Activated T-helper 2 cell treated with anti-CD3 and anti-CD28 coated beads, Interferon-gamma antibody, Interleukin-2, Interleukin-4, amounts not matched to agents 10 μg/mL and 5 μg/mL and 100 μg/mL, durations not matched to agents 14 hours and 24 hours and 36 hours (primary cell): ENCODE data around the gene TRAF3IP1. TPM values are rescaled to one million over a fixed set of nuclear protein-coding genes. Genes with fewer than 3 reads are reported as not detected.

Experiments
- DNase-seq: peaks from one replicate; pipeline ENCODE4 v3.0.0; 2021; ENCODE audit warnings: low spot score
- H3K27ac Mint-ChIP-seq: one replicate; pipeline ENCODE4 v1.8.0; 2021; ENCODE audit warnings: mixed read lengths
- H3K27me3 Mint-ChIP-seq: one replicate; pipeline ENCODE4 v1.8.0; 2021; ENCODE audit warnings: low read depth, mixed read lengths
- H3K36me3 Mint-ChIP-seq: one replicate; pipeline ENCODE4 v1.8.0; 2021; ENCODE audit warnings: low read depth, mixed read lengths
- H3K4me1 Mint-ChIP-seq: one replicate; pipeline ENCODE4 v1.8.0; 2021; ENCODE audit warnings: low read depth, mixed read lengths
- H3K4me3 Mint-ChIP-seq: one replicate; pipeline ENCODE4 v1.8.0; 2021; ENCODE audit warnings: low read depth, mild to moderate bottlenecking, moderate library complexity, mixed read lengths
- H3K9me3 Mint-ChIP-seq: one replicate; pipeline ENCODE4 v1.8.0; 2021; ENCODE audit warnings: mixed read lengths
- intact Hi-C: fragments of 100-400 bp; cut with micrococcal nuclease; formaldehyde crosslinking; loops from one replicate; pipeline ENCODE4 v1.15.1; 2023
- total RNA-seq: library from RNA; stranded (reverse); gene quantifications from 2 replicates; pipeline ENCODE4 v1.2.3, GENCODE V29; 2022

TRAF3IP1 gene
- total RNA-seq, 1 donor from 2014 or later, result 14.4 TPM

- Mint-ChIP-seq H3K27me3 (peaks cover 4% of the 10 kb centered on the region), H3K27ac (no peak overlapping the region), H3K4me3 (no peak overlapping the region)
Measured at GRCh38 chr2:238418196-238418998, 98.1 kb downstream of the TRAF3IP1 start.

GRCh38 chr2:238418999-238419546, 98.8 kb downstream of the TRAF3IP1 start:
- peaks cover 17% of the 10 kb centered on the region for H3K9me3 Mint-ChIP-seq
- H3K27ac Mint-ChIP-seq, result no peak overlapping the region
- DNase-seq, result no peak
- intact Hi-C loops, result no loop called here
- no peak overlapping the region for H3K4me3 Mint-ChIP-seq
- no peaks in the 10 kb centered on the region for H3K4me1 Mint-ChIP-seq
- H3K27me3 Mint-ChIP-seq, result peaks cover 4% of the 10 kb centered on the region
- peaks cover 3% of the 10 kb centered on the region for H3K36me3 Mint-ChIP-seq

More at GRCh38 chr2:238418196-238418998, 98.1 kb downstream of the TRAF3IP1 start:
- peaks cover 17% of the 10 kb centered on the region for H3K9me3 Mint-ChIP-seq
- no peaks in the 10 kb centered on the region for H3K4me1 Mint-ChIP-seq
- DNase-seq, result no peak
- peaks cover 3% of the 10 kb centered on the region for H3K36me3 Mint-ChIP-seq
- intact Hi-C loops, result no loop called here

DNA sequence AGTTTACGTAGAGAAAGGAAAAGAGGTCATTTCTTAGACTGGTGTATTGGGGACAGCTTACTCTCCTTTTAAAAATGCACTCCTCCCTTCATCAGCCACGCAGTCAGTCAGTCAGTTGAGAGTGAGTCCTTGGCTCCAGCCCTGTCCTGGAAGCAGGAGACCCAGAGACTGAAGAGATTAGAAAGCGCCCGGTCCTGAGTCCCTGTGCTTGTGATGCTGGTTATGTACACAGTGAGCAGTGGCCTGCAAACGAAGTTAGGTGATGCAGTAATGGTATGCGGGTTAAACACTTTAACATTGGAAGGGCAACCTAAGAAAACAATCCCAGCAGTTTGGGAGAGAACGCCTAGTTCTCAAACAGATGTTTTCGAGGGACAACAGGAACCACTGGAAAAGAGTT, 100.1 kb downstream of the TRAF3IP1 start:
- Mint-ChIP-seq H3K36me3 (peaks cover 3% of the 10 kb centered on the region), H3K27ac (no peak overlapping the region)
- no peak for DNase-seq

GRCh38 chr2:238420878-238421694, 100.8 kb downstream of the TRAF3IP1 start:
- intact Hi-C loops, result loop anchor here (10.0 kb wide), 1 partner anchor 46 kb away; no protein-coding TSS in a partner anchor
- DNase-seq, result no peak
- no peak overlapping the region for H3K4me3 Mint-ChIP-seq

More for the DNA sequence above, 100.1 kb downstream of the TRAF3IP1 start:
- no peak overlapping the region for H3K4me3 Mint-ChIP-seq
- H3K9me3 Mint-ChIP-seq, result peaks cover 16% of the 10 kb centered on the region
- H3K4me1 Mint-ChIP-seq, result peaks cover 2% of the 10 kb centered on the region
- intact Hi-C loops, result loop anchor here (10.0 kb wide), 1 partner anchor 46 kb away; no protein-coding TSS in a partner anchor
- H3K27me3 Mint-ChIP-seq, result peaks cover 4% of the 10 kb centered on the region

DNA sequence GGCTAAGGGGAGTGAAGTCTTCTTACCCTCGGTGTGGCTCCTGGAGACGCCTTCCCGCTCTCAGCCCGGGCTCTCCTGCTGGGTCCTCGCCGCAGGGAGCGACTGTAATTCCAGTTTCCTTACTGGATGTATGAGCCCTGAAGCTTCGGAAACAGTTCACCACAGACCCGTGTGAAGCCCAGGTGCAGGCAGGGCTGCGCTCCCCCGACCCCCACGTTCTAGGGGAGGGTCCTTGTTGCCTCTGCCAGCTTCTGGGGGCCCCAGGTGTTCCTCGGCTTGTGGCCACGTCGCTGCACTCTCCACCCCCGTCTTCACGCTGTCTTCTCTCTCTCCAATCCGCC, 101.3 kb downstream of the TRAF3IP1 start:
- H3K4me3 Mint-ChIP-seq, result no peak overlapping the region
- H3K27me3 Mint-ChIP-seq, result peaks cover 1% of the 10 kb centered on the region
- peaks cover 5% of the 10 kb centered on the region for H3K4me1 Mint-ChIP-seq
- peaks cover 4% of the 10 kb centered on the region for H3K9me3 Mint-ChIP-seq
- DNase-seq, result no peak
- intact Hi-C loops, result loop anchor here (10.0 kb wide), 1 partner anchor 47 kb away; no protein-coding TSS in a partner anchor
- H3K36me3 Mint-ChIP-seq, result no peaks in the 10 kb centered on the region
- H3K27ac Mint-ChIP-seq, result no peak overlapping the region

More at GRCh38 chr2:238420878-238421694, 100.8 kb downstream of the TRAF3IP1 start:
- Mint-ChIP-seq H3K4me1 (peaks cover 3% of the 10 kb centered on the region), H3K9me3 (peaks cover 10% of the 10 kb centered on the region), H3K27me3 (peaks cover 4% of the 10 kb centered on the region), H3K27ac (no peak overlapping the region), H3K36me3 (peaks cover under 1% of the 10 kb centered on the region)

DNA sequence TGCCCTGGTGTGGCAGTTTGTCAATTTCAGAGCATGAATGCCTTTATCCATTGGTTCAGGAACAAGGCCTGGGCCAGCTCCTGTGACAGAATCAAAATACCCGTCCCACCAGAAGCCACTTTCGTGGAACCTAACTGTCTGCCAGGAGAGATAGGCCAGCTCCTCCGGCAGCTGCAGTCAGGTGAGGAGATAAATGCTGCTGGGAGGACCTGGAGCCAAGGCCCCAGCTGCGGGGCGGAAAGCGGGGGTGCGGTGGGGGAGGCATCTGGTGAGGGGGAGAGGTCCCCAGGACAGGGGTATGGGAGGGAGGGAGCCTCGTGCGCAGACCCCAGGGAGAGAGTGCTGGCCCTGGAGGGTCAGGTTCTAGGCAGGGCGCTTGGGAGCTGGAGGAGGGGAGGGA, 102.0 kb downstream of the TRAF3IP1 start:
- intact Hi-C loops, result loop anchor here (10.0 kb wide), 1 partner anchor 47 kb away; no protein-coding TSS in a partner anchor
- Mint-ChIP-seq H3K27ac (no peak overlapping the region), H3K4me3 (no peak overlapping the region)

GRCh38 chr2:238422940-238423339, 102.6 kb downstream of the TRAF3IP1 start:
- H3K4me1 Mint-ChIP-seq, result peaks cover 8% of the 10 kb centered on the region
- intact Hi-C loops, result loop anchor here (10.0 kb wide), 1 partner anchor 48 kb away; no protein-coding TSS in a partner anchor
- no peak for DNase-seq
- H3K4me3 Mint-ChIP-seq, result no peak overlapping the region
- peaks cover 2% of the 10 kb centered on the region for H3K36me3 Mint-ChIP-seq
- H3K27ac Mint-ChIP-seq, result no peak overlapping the region
- H3K27me3 Mint-ChIP-seq, result peaks cover 1% of the 10 kb centered on the region
- no peaks in the 10 kb centered on the region for H3K9me3 Mint-ChIP-seq

More for the DNA sequence above, 102.0 kb downstream of the TRAF3IP1 start:
- Mint-ChIP-seq H3K4me1 (peaks cover 5% of the 10 kb centered on the region), H3K9me3 (no peaks in the 10 kb centered on the region), H3K27me3 (peaks cover 1% of the 10 kb centered on the region), H3K36me3 (no peaks in the 10 kb centered on the region)
- no peak for DNase-seq

DNA sequence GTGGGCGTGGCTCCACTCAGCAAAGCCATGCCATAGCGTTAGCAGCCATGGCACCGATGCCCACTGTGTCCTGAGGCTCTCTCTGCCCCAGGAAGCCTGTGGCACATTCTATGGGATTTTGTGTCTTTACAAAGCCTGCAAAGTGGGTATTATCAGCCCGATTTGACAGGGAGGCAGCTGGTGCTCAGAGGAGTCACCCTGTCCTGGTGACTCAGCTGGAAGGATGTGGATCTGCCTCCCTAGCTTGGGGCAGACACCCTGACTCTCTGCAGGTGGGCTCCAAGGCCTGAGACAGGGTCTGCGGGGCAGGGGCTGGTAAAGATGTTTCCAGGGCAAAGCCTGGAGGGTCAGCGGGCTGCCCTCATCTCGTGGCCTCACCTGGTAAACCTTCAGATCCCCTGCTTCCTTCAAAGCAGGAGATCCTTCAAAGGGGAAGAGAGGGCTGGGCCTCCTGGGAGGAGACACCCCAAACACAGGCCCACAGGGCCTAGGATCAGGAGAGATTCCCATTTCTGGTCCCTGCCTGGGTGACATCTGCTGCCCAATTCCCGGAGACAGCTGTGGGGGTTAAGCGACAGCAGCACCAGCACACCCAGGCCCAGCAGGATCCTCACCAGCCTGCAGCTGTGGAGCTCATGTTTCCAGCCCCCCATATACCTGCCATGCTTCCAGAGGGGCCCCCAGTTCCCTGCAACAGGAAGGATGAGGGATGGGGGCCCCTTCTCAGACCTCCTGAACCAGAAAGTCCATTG, 103.4 kb downstream of the TRAF3IP1 start:
- Mint-ChIP-seq H3K27me3 (peaks cover 1% of the 10 kb centered on the region), H3K9me3 (no peaks in the 10 kb centered on the region), H3K4me3 (no peak overlapping the region), H3K36me3 (peaks cover 10% of the 10 kb centered on the region), H3K4me1 (peaks cover 13% of the 10 kb centered on the region), H3K27ac (no peak overlapping the region)
- DNase-seq, result no peak
- intact Hi-C loops, result loop anchor here (10.0 kb wide), 1 partner anchor 49 kb away; no protein-coding TSS in a partner anchor

DNA sequence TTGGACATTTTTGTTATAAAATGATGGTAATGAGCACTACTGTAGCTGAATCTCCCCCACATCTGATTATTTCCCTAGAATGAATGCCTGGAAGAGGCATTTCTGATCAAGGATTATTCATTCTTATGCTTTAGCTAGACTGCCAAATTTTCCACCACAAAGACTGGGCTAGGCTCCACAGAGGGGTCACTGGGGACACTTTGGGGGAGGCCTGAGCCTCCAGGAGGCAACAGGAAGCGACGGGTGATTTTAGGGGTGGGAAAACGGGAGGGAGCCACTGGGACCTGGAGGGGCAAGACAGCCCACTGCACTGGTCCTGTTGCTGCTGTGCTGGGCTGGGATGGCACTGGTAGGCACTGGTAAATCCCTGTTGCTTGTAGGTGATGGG, 104.0 kb downstream of the TRAF3IP1 start:
- H3K4me3 Mint-ChIP-seq, result peak overlapping the region; percentile 49
- DNase-seq, result no peak
- H3K4me1 Mint-ChIP-seq, result peaks cover 13% of the 10 kb centered on the region
- no peaks in the 10 kb centered on the region for H3K27me3 Mint-ChIP-seq
- H3K27ac Mint-ChIP-seq, result peak overlapping the region; percentile 73
- H3K9me3 Mint-ChIP-seq, result no peaks in the 10 kb centered on the region
- peaks cover 15% of the 10 kb centered on the region for H3K36me3 Mint-ChIP-seq
- intact Hi-C loops, result loop anchor here (10.0 kb wide), 1 partner anchor 50 kb away; no protein-coding TSS in a partner anchor

DNA sequence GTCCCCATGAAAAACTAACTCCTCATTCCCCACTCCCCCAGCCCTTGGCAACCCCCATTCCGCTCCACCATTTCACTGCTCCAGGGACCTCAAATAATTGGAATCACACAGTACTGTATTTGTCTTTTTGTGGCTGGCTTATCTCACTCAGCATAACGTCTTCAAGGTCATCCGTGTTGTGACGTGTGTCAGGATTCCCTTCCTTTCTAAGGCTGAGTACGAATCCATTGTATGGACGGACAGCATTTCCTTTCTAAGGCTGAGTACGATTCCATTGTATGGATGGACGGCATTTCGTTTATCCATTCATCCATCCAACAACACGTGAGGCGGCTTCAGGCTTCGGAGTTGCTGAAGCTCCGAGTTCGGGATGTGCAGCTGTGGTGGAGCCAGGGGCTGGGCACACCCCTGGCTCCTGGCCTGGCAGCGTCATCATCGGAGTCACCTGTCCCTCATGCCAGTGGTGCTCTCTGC, 105.2 kb downstream of the TRAF3IP1 start:
- no peak for DNase-seq

DNA sequence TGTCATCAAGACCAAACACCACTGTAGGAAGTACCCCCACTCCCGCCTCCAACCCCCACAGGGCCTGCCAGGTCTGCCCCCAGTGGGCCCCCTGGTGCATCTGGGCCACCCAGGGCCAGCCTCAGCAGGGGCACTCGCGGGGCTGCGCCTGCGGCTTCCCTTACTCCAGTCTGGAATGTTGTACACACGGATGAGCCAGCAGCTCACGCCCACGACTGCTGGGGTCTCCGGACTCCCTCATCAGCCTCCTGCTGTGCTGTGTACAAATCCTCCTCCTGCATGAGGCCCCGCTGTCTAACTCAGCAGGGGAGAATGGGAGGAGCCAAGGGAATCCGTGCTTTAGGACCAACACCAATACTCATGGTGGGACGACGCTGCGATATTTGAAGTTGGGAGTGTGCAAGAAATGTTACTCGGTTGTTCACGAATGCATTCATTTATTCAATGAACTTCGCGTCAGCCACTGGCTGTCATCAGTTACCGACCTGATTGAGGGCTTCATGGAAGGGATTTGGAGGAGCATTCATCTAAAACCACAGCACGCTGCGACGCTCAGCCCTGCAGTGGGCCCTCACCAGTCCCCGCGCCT, 105.8 kb downstream of the TRAF3IP1 start:
- Mint-ChIP-seq H3K4me3 (peak overlapping the region; percentile 79), H3K36me3 (peaks cover 30% of the 10 kb centered on the region), H3K9me3 (peaks cover 10% of the 10 kb centered on the region), H3K27me3 (no peaks in the 10 kb centered on the region), H3K4me1 (peaks cover 22% of the 10 kb centered on the region), H3K27ac (peak overlapping the region; percentile 81)
- intact Hi-C loops, result loop anchor here (1.0 to 10.0 kb wide), 3 partner anchors 51 to 749 kb away; partner anchors contain the start of gene PER2
- DNase-seq, result no peak

More for the DNA sequence above, 105.2 kb downstream of the TRAF3IP1 start:
- Mint-ChIP-seq H3K4me1 (peaks cover 19% of the 10 kb centered on the region), H3K4me3 (peak overlapping the region; percentile 35), H3K9me3 (peaks cover 8% of the 10 kb centered on the region), H3K36me3 (peaks cover 25% of the 10 kb centered on the region), H3K27ac (peak overlapping the region; percentile 30), H3K27me3 (no peaks in the 10 kb centered on the region)
- intact Hi-C loops, result loop anchor here (5.0 to 10.0 kb wide), 2 partner anchors 51 to 748 kb away; no protein-coding TSS in a partner anchor
